ENCODE data around the gene CAPN6. TPM values are rescaled to one million over a fixed set of nuclear protein-coding genes. Genes with fewer than 3 reads are reported as not detected.

Gene CAPN6
- total and polyA plus RNA-seq, 11 donors = 0.04 to 2.2 (median 0.33) TPM; not detected in 5

- Histone ChIP-seq H3K27me3 (peaks cover 0 to 22% (median 0%) of the 10 kb centered on the region in 9 donors), H3K4me3 (no peak overlapping the region), H3K27ac (no peak overlapping the region), H3K4me1 (no peaks in the 10 kb centered on the region), H3K9me3 (no peaks in the 10 kb centered on the region), H3K36me3 (no peaks in the 10 kb centered on the region)
- 78 to 96% (median 86%) methylated on average over 6 of the region's 6 CpGs for WGBS, 4 donors
- DNase-seq (no peak), ATAC-seq (no peak)
- no peak for TF ChIP-seq CTCF (IDR thresholded peaks at IDR 0.05)
- TF ChIP-seq POLR2A (IDR thresholded peaks at IDR 0.05) = no peak
- intact Hi-C loops (cut with DNase I) = no loop called here
These were observed 53.9 kb downstream of the CAPN6 start for GRCh38 chrX:111216293-111216801.

GRCh38 chrX:111207851-111208250 is 62.4 kb downstream of the CAPN6 start:
- no peak for ATAC-seq
- WGBS, 4 donors = 82 to 94% (median 90%) methylated on average over 8 of the region's 8 CpGs

GRCh38 chrX:111200327-111200726 is 70.0 kb downstream of the CAPN6 start:
- intact Hi-C loops (cut with DNase I) = no loop called here
- ATAC-seq = no peak
- no peak overlapping the region for H3K27ac ChIP-seq
- no peak for DNase-seq
- TF ChIP-seq POLR2A (IDR thresholded peaks at IDR 0.05) (no peak), CTCF (IDR thresholded peaks at IDR 0.05) (no peak)
- peaks cover 0 to 14% (median 0%) of the 10 kb centered on the region in 9 donors for H3K27me3 ChIP-seq
- H3K4me3 ChIP-seq = no peak overlapping the region
- no peaks in the 10 kb centered on the region for H3K36me3 ChIP-seq
- 59 to 83% (median 79%) methylated on average over 3 of the region's 3 CpGs for WGBS, 4 donors
- no peaks in the 10 kb centered on the region for H3K4me1 ChIP-seq
- H3K9me3 ChIP-seq = no peaks in the 10 kb centered on the region

More at GRCh38 chrX:111207851-111208250, 62.4 kb downstream of the CAPN6 start:
- Histone ChIP-seq H3K4me3 (no peak overlapping the region), H3K36me3 (no peaks in the 10 kb centered on the region), H3K9me3 (no peaks in the 10 kb centered on the region), H3K27ac (no peak overlapping the region), H3K4me1 (no peaks in the 10 kb centered on the region), H3K27me3 (peaks cover 0 to 23% (median 0%) of the 10 kb centered on the region in 9 donors)
- TF ChIP-seq POLR2A (IDR thresholded peaks at IDR 0.05) (no peak), CTCF (IDR thresholded peaks at IDR 0.05) (no peak)
- DNase-seq = no peak
- intact Hi-C loops (cut with DNase I) = no loop called here

- Histone ChIP-seq H3K9me3 (no peaks in the 10 kb centered on the region), H3K36me3 (no peaks in the 10 kb centered on the region)
- no peak for ATAC-seq
These were observed 70.8 kb downstream of the CAPN6 start for GRCh38 chrX:111199505-111199904.

More at GRCh38 chrX:111199505-111199904, 70.8 kb downstream of the CAPN6 start:
- H3K27ac ChIP-seq = no peak overlapping the region
- TF ChIP-seq CTCF (IDR thresholded peaks at IDR 0.05) (no peak), POLR2A (IDR thresholded peaks at IDR 0.05) (no peak)
- no peak overlapping the region for H3K4me3 ChIP-seq
- intact Hi-C loops (cut with DNase I) = no loop called here
- H3K4me1 ChIP-seq = no peaks in the 10 kb centered on the region
- H3K27me3 ChIP-seq = peaks cover 0 to 14% (median 0%) of the 10 kb centered on the region in 9 donors
- 45 to 78% (median 68%) methylated on average over 2 of the region's 2 CpGs for WGBS, 4 donors
- DNase-seq = no peak

Other genes with a start within 250 kb of the CAPN6 start
- gene PAK3, start 174.3 kb downstream of the CAPN6 start, total RNA-seq = 1 to 10 TPM in 1 of 9 donors, under 1 TPM in 8; 0.12 to 1.1 (median 0.43) TPM
- under 1 TPM in 1 of 2 donors, not detected in 1; 0.04 TPM for gene PAK3, start 174.3 kb downstream of the CAPN6 start, polyA plus RNA-seq
- under 1 TPM in 4 of 9 donors, not detected in 5; 0.04 to 0.09 (median 0.07) TPM for gene DCX, start 141.7 kb upstream of the CAPN6 start, total RNA-seq
- gene DCX, start 141.7 kb upstream of the CAPN6 start, polyA plus RNA-seq = not detected
- under 1 TPM in 1 of 9 donors, not detected in 8; 0.27 TPM for gene SERTM2, start 241.2 kb upstream of the CAPN6 start, total RNA-seq
- gene SERTM2, start 241.2 kb upstream of the CAPN6 start, polyA plus RNA-seq = not detected

All from heart left ventricle (tissue), 16 donors.